ENCODE results near the gene DCTN3.

DCTN3 gene

DNA sequence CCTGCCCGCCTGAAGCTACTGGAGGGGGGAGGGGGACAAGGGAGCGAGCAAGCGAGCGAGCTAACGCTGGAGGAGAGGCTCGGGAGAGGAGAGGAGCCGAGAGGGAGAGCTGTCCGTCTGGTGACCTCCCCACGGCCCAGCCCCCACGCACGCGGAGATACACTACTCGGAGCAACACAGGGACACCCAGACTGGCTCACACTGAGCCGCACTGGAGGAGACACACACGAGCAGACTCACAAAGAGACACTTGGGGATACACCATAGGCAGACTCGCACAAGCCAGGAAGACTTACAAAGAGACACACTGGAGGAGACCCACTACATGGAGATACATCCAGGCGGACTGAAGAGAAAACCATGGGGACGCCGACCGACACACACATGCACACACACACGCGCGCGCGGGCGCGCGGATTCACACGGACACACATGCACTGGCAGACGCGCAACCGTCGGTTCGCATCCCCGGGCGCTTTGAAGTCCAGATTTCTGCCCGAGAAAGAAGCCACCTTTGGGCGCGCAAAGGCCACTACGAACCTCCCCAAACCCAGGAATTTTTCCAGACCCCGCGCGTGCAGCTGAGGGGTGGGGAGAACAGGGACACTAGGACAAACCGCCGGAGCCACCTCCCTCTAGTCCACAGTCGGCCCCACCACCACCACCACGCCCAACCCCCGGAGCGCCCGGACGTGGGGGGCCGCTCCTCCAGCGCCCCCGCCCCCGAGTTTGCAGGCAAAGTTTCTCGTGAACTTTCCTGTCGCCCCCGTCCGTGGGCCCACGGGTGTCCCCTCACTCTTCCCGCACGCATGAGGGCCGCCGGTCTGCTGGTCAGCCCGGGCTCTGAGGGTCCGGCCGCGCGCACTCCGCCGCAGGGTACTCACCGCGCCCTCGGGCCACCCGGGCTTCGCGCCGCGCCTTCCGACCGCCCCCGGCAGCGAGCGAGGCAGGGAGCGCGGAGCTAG is 31.3 kb downstream of the DCTN3 start:
- DNase-seq: no peak

DNA sequence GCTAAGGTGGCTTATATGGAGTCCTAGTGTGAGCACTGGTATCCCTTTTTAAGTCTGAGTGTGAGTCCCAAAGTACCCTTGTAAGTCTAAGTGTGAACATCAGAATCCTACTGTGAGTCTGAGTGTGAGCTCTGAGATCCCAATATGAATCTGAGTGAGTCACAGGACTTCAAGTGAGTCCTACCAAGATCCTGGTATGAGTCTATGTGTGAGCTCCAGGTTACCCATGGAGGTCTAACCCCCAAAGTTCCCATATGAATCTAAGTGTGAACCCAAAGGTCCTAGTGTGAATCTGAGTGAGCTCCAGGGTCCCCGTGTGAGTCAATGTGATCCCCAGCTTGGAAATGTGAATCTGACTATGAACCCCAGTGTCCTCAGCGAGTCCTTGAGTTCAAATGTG is 33.0 kb downstream of the DCTN3 start:
- DNase-seq: no peak

DNA sequence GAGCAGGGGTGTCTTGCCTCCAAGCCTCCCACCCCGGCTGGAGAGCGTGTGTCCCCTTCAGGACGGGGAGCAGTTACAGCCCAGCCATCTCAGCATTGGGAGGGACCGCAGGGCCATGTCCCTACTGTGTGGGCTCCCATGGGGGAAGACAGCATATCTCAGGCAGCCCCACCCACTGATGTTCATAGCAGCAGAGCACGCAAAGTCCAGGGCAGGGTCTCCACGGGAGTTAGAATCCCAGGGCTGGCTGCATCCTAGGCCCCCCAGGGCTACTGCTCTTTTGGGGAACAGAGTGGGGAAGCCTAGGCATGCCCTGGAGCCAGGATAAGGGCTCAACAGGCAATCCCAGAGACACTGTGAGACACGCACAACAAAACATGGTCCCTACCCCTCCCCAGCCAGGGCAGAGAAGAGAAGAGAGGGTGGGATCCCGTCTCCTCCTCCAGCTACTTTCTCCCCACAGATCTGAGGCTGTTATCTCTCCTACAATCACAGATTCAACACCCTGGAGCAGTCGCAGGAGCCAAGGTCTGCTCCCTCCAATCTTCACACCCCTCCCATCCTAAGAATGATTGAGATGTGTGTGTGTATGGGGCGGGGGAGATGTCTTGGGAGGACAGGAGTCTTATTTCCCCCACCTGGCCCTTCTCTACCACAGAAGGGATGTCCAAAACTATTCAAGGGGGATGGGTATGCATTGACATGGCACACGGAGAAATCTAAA is 34.2 kb downstream of the DCTN3 start:
- no peak for DNase-seq

DNA sequence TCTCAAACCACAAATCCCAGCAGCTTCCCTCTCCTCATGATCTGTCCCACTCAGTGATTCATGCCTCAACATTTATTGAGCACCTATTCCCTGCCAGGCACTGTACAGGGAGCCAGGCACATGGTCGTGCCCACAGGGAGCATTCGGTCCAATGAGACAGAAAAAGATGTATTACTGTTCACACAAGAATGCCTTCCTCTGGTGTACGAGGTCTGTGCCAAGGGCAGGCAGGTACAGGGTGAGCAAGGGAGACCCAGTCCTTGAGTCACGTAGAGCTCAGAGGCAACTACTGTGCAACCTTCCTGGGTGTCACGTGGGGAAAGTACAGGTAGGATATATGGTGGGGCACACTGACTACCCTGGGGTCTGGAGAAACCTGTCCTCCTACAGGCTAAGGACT is 35.3 kb downstream of the DCTN3 start:
- no peak for DNase-seq

DNA sequence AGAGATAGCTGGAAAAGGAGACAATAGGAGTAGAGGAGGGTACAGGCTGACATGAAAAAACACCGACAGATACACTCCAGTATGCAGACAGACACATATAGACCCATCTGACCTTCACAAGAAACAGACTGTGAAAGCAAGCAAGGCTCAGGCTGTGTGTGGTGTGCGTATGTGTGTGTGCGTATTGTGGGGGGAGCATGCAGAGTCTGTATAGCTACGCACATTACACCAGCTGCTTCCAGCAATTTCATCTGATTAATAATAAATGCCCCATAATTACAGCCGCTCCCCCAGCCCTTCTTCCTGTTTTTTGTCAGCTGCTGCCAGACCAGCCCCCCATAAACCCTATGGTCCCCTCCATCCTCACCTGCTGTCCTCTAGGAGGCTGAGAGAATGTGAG is 37.5 kb downstream of the DCTN3 start:
- no peak for DNase-seq

DNA sequence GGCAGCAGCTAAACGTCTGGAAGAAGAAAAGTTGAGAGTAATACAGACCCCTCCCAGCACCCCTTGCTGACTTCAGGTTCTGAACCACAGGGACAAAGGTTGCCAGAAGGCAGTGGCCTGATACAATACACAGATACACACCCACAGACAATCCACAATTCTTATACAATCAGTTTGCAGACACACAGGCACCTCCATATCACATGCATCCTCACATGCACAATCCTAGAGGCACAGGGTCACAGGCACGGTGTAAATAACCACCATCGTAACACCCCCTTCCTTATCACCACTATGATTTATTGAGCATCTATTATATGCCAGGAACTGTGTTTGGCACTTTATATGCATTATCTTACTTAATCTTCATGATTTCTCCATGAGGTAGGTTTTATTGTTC is 39.0 kb downstream of the DCTN3 start:
- no peak for DNase-seq

DNA sequence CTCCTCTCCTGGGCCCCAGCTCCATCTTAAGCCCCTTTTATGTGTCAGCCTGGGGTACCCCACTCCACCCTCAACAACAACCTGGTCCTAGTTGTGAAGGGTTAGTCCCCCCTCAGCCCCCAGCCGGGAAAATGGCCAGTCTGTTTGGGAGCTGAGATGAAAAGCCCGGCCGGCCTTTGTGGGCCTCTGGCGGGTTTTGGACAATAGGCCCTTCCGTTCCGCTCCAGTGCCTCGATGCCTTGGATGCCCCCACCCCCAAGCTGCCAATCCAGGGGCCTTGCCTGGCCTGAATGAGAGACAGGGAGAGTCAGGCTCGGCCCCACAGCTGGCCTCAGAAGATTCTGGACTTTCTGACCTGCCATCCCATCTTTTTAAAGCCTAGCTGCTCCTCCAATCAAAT is 39.9 kb downstream of the DCTN3 start:
- no peak for DNase-seq

DNA sequence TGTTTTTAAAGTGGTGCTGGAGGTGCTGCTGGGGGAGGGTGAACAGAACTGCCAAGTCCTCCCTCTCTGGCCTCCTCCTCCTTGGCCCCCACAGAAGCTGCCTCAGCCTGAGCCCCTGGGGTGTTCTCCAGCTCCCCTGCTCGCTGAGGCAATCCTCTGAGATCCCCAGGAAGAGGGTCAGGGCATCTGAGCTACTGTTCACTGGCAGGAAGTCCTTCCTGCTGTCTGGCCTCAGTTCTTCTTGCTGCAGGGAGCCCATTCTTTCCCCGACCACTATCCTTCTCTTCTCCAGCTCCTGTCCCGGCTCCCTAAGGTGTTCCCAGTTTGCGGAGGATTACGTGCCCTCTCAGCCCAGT is 40.5 kb downstream of the DCTN3 start:
- DNase-seq: no peak

DNA sequence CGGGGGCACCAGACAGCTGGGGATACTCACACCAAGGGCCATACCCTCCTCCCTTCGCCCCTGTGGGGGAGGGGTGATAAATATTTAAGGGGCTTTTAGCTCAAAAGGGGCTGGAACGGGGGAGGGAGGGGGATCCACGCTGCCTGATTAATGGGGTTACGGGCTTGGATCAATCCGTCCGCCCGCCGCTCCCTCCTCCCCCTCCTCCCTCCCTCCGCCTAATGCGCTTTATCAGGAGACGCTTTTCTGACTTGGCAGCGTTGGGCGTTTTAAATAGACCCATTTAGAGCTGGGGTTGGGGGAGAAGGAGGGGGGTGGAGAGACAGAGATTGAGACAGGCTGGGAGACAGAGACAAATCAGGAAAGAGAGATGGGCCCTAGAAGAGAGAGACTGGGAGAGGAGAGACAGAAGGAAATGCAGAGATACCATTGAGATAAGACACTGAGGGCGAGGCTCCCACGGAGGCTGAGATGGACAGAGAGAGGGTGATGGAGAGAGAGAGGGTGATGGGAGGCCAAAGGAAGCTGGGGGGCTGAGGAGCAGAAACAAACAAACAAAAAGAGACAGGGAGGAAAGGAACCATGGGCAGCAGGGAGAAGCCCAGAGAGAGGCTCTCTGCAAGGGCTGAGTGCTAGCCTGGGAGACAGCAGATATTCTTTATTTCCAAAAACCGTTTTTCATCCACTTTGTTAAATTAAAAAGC is 41.0 kb downstream of the DCTN3 start:
- DNase-seq: no peak

DNA sequence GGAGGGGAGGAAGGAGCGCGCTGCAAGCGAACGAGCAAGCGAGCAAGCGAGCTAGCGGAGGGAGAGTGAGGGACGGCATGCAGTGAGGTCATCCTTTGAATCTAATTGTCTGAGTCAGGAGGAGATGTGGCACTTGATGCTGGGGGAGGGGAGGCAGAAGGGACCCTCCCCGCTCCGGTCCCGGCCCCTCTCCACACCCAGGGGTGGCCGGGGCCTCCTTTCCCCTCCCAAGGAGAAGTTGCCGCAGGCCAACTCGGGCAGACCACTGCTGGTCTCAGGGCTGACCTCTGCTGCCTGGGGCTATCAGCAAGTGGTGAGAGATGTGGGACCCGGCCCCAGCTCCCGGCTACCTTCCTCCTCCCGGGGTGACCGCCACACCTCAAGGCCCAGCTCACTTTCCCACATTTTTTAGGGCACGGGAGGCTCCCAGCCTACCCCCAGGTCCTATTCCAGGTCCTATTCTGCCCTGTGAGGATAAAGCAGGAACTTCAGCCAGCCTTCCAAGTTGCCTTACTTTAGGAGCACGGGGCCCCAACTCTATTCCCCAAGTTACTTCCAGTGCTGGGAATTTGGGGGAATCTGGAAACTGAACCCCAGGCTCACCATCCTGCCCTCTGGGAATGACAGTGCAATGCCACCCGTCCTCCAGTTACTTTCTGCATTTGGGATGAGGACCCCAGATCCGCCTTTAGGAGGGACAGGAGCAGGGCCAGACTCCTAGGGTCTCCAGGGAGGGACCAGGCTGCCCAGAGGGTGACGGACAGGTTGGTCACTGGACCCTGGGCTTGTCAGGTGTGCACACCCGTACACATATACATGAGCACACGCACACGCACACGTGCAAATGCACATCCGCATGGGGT is 41.8 kb downstream of the DCTN3 start:
- DNase-seq: no peak

DNA sequence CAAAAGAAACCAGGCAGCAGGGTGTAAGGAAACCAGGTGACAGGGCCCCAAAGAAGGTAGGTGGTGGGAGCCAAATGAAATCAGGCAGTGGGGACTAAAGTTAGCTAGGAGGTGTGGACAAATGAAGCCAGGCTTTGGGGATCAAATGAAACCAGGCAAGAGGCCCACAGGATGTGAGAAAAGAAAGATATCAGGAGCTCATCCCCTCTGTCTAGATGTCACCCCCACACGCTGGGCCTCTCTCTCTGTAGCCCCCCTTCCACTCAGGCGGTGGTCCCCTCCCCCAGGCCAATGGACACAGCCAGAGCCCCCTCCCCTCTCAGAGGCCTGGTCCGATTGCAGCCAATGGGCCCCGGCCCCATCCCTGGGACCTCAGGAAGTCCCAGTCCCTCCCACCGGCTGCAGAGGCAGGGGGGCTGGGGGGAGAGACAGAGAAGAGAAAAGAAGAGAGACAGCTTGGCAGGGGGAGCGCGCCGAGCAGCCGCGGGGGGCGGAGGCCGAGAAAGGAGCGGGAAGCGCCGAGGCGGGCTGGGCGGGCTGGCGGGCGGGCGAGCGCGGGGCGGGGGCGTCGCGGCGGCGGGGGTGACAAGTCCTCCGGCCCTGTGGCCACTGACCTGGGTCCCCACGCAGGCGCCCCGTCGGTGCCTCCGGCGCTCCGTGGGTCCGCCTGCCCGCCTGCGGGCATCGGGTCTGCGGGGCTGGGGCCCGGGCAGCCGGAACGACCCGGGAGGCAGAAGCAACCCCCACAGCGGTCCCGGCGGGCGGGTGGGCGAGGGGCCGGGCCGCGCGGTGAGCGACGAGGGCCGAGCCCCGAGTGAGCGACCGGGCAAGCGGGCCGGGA is 42.7 kb downstream of the DCTN3 start:
- DNase-seq: no peak

DNA sequence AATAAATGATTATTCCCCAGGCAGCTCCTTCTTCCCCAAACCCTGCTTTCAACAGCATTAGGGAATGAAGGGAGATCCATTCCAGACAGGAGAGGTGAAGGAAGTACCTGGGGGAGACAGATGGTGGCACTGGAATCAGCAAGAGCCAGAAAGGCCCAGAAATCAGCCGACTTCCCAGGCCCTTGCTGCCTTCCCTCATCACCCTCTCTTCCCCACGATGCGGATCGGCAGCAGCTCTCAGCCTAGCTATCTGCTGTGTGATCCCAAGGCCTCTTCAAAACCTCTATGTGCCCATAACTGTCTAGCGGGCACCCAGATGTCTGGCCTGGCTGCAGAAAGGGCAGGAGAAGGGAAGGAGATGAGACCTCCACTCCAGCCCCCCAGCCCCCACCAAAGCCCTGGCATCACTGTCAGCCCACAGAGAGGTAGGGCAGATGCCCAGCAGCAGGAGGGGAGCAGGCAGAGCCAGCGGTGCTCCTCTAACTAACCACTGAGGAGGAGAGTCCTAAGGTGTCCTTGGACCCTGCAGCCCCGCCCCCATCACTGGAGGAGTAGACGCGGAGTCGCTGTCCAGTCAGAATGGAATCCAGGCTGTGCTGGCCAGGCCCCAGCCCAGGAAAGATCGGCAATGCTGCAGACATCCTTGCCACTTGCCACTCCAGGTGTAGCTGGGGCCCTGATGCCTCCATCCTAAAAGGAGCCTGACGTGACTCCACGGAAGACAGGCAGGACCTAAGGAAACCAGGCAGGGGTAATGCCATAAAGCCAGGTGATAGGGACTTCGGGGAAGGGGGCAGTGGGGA is 43.5 kb downstream of the DCTN3 start:
- DNase-seq: no peak

DNA sequence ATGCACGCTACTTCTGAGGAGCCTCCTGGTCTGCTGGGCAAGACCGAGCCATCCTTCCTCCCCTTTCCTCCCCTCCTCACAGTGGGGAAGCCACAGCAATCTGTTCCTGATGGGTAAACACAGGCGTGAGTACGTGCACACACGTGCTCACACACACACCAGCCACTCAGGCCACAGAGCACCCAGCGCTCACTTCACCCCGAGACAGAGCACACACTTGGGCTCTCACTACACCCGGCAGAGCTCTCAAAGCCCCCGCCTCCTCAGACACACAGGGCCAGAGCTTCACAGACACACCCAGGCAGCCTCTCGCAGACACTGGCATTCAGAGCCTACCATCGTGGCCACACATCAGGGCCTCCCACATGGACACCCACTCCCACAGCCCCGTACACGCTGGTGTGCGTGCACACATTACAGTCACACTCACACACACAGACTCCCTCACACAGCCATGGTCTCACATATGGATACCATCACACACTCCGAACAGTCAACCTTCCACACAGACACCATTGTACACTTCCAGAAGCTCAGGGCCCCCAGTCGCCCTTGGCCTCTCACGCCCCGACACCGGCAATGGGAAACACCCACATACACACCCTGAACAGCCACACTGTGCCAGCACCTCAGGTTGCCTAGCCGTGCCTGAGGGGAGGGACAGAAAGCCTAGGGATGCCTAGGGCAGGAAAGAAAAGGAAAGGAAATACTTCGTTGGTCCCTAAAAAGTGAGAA is 44.3 kb downstream of the DCTN3 start:
- no peak for DNase-seq

DNA sequence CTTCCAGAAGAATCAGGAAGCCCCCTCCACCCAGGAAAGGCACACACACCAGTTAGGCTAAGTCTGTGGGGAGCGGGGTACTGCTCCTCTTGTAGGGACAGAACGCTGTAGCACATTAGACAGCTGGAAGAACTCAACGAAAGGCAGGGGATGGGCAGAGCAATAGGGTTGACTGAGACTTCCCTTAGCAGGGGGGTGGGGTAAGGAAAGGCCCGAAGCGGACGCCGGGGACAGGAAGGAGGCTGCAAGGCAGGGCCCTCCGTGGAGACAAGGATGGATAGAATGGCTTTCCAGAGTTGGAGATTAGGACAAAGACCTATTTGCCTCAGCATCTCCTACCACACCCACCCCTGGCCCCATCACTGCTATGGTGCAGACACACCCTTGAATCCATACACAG is 45.1 kb downstream of the DCTN3 start:
- no peak for DNase-seq

DNA sequence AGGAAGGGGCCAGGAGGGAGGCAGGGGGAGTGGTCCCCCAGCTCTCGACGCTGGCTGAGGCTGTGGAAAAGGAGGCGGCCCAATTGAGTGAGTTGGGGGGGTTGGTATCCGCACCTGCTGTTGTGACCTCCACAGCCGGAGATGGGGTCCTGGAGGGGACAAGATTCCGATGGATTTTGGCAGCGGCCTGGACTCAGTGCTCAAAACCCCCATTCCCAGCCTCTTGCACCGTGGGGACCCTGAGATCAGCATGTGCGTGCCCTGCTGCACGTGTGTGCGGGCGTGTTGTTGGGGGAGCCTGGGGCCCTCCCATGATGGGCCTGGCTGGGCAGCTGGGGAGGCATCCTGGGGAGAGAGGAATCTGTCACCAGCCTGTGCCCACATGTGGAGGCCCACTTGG is 45.7 kb downstream of the DCTN3 start:
- DNase-seq: no peak

DNA sequence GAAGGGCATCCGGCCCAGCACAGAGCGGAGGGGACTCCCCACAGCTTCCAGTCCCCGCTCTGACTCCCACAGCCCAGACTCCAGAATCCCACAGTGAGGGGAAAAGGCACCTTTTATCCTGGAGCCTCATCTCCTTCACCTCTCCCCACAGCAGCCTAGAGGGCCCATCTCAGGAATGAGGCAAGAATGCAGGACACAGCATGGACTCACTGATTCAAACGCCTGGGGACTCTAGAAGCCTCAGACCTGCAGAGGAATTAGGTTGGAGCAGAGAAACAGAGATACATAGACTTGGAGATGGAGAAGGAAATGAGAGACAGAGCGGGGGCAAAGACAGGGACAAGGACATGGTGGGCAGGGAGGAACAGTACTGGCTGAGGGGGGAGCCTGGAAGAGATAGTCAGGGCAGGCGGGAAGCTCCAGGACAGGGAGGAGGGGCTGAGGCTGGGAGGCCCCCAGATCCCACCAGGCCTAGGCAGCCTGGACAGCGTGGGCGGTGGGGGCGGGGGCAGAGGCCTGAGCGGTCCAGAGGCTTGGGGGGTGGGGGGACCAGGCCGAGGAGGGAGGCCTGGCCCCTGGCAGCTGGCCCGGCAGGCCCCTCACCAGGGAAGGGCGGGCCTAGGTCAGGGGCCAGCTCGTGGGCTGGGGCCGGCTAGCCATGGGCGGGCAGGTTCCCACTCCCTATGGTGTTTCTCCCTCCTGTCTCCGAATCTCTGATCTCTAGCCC is 46.5 kb downstream of the DCTN3 start:
- DNase-seq: no peak

DNA sequence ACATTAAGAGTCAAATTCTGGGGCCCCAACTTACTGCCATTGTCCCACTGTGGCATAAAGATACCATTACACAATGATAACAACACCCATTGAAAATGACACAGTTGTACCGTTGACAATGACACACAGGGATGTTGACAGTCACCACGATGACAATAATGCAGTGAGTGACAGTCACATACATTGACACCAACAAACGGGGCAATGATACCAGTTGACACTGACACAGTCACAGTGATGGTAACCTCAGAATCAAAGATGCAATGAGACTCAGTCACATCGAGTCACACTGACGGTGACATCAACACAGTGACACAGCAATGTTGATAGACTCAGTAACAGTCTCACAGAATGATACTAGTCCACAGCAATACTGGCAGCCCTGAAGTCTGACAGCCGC is 47.7 kb downstream of the DCTN3 start:
- no peak for DNase-seq

DNA sequence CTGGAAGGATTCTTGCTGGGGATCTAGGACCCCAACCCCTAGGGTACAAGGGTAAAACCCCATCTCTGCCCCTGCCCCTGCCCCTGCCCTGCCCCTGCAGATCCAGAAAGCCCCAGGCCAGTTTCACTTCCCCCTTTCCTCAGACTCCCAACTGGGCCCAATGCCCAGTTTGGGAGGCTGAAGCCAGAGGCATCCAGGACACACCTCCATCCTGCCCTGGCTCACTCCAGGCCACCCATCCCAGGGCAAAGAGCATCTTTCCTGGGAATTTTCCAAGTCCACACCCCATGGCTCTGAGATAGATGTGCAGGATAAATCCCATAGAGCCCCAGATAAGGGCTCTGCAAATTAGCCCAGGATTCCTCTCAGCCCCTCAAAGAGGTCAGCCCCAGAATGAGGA is 48.2 kb downstream of the DCTN3 start:
- no peak for DNase-seq

DNA sequence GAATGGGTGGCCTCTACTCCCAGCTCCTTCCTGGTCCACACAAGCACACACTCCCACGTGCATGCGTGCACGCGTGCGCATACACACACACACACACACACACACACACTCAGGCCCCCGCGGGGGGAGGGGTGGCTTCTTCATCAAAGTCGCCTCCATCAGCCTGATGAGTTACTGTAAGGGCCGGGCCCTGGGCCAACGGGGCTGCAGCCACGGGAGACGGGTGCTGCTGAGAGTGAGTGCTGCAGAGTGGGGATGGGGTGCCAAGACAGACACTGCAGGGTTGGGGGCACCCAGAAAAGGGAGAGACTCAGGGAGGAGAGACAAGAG is 48.8 kb downstream of the DCTN3 start:
- no peak for DNase-seq
